CD4-positive, alpha-beta T cell treated with Interleukin-6 at 100 ng/mL for 8 hours (primary cell): ENCODE data around the gene SMIM32.

Source experiments
- DNase-seq: peaks from one replicate; pipeline ENCODE4 v3.0.0-alpha.2; 2020; ENCODE audit warnings: mixed read lengths, low spot score

The SMIM32 gene

GRCh38 chr5:136207631-136208030, 14.7 kb upstream of the SMIM32 start:
- no peak for DNase-seq

GRCh38 chr5:136206361-136206760, 13.4 kb upstream of the SMIM32 start:
- DNase-seq = no peak

GRCh38 chr5:136205941-136206340, 13.0 kb upstream of the SMIM32 start:
- no peak for DNase-seq

GRCh38 chr5:136205061-136205702, 12.2 kb upstream of the SMIM32 start:
- no peak for DNase-seq

GRCh38 chr5:136203303-136203922, 10.5 kb upstream of the SMIM32 start:
- DNase-seq = no peak

- no peak for DNase-seq
These were observed 9.7 kb upstream of the SMIM32 start for GRCh38 chr5:136202469-136203205.

- no peak for DNase-seq
These were observed 8.9 kb upstream of the SMIM32 start for GRCh38 chr5:136201870-136202269.

GRCh38 chr5:136200761-136201160, 7.8 kb upstream of the SMIM32 start:
- no peak for DNase-seq

GRCh38 chr5:136200130-136200529, 7.2 kb upstream of the SMIM32 start:
- DNase-seq = no peak

- DNase-seq = no peak
These were observed 6.4 kb upstream of the SMIM32 start for GRCh38 chr5:136199408-136199807.

- DNase-seq = no peak
These were observed 5.5 kb upstream of the SMIM32 start for GRCh38 chr5:136198453-136198852.

- DNase-seq = no peak
These were observed 4.6 kb upstream of the SMIM32 start for GRCh38 chr5:136197462-136198142.

- DNase-seq = no peak
These were observed 3.2 kb upstream of the SMIM32 start for GRCh38 chr5:136195971-136196820.

- DNase-seq = no peak
These were observed 1.6 kb upstream of the SMIM32 start for GRCh38 chr5:136194576-136194975.

- DNase-seq = no peak
These were observed 467 bp upstream of the SMIM32 start for GRCh38 chr5:136193322-136193935.

- DNase-seq = no peak
These were observed 892 bp downstream of the SMIM32 start for GRCh38 chr5:136192015-136192525.

GRCh38 chr5:136191304-136192014, 1.5 kb downstream of the SMIM32 start:
- no peak for DNase-seq

GRCh38 chr5:136190904-136191303, 2.1 kb downstream of the SMIM32 start:
- DNase-seq = no peak

GRCh38 chr5:136190091-136190720, 2.8 kb downstream of the SMIM32 start:
- no peak for DNase-seq

GRCh38 chr5:136188859-136189258, 4.1 kb downstream of the SMIM32 start:
- no peak for DNase-seq
